ENCODE results near the gene FAM124B. TPM values are rescaled to one million over a fixed set of nuclear protein-coding genes. Genes with fewer than 3 reads are reported as not detected.

FAM124B gene
- total and polyA plus RNA-seq, 11 donors, result 0.34 to 5.1 (median 1.6) TPM

GRCh38 chr2:224426656-224427055 is 24.7 kb upstream of the FAM124B start:
- WGBS, 4 donors, result 64 to 77% (median 72%) methylated on average over 3 of the region's 3 CpGs
- no peaks in the 10 kb centered on the region for H3K4me1 ChIP-seq
- ATAC-seq (no peak), DNase-seq (no peak)
- peaks cover 0 to 11% (median 0%) of the 10 kb centered on the region in 12 donors for H3K9me3 ChIP-seq
- no peak overlapping the region for H3K27ac ChIP-seq
- H3K36me3 ChIP-seq, result no peaks in the 10 kb centered on the region
- TF ChIP-seq CTCF (IDR thresholded peaks at IDR 0.05) (no peak), POLR2A (IDR thresholded peaks at IDR 0.05) (no peak)
- intact Hi-C loops (cut with DNase I), result no loop called here
- H3K27me3 ChIP-seq, result no peaks in the 10 kb centered on the region
- H3K4me3 ChIP-seq, result no peak overlapping the region

- WGBS, 4 donors, result 89 to 94% (median 92%) methylated on average over 2 of the region's 2 CpGs
- no peak overlapping the region for H3K27ac ChIP-seq
- intact Hi-C loops (cut with DNase I), result no loop called here
- peaks cover 0 to 12% (median 0%) of the 10 kb centered on the region in 12 donors for H3K9me3 ChIP-seq
- H3K4me1 ChIP-seq, result peaks cover 0 to 6% (median 0%) of the 10 kb centered on the region in 12 donors
- ATAC-seq (no peak), DNase-seq (no peak)
- TF ChIP-seq CTCF (IDR thresholded peaks at IDR 0.05), result no peak
- no peak for TF ChIP-seq POLR2A (IDR thresholded peaks at IDR 0.05)
- H3K27me3 ChIP-seq, result no peaks in the 10 kb centered on the region
- H3K4me3 ChIP-seq, result no peak overlapping the region
- H3K36me3 ChIP-seq, result no peaks in the 10 kb centered on the region
These were observed 19.2 kb upstream of the FAM124B start for GRCh38 chr2:224421065-224421464.

- H3K4me3 ChIP-seq, result no peak overlapping the region
- H3K4me1 ChIP-seq, result peaks cover 0 to 6% (median 0%) of the 10 kb centered on the region in 12 donors
- DNase-seq (no peak), ATAC-seq (no peak)
- H3K27me3 ChIP-seq, result no peaks in the 10 kb centered on the region
- H3K36me3 ChIP-seq, result no peaks in the 10 kb centered on the region
- H3K9me3 ChIP-seq, result peaks cover 0 to 7% (median 0%) of the 10 kb centered on the region in 12 donors
- 88 to 94% (median 91%) methylated on average over 4 of the region's 4 CpGs for WGBS, 4 donors
- intact Hi-C loops (cut with DNase I), result no loop called here
- TF ChIP-seq POLR2A (IDR thresholded peaks at IDR 0.05) (no peak), CTCF (IDR thresholded peaks at IDR 0.05) (no peak)
- H3K27ac ChIP-seq, result no peak overlapping the region
These were observed 16.0 kb upstream of the FAM124B start for GRCh38 chr2:224417947-224418346.

GRCh38 chr2:224417361-224417729 is 15.4 kb upstream of the FAM124B start:
- Histone ChIP-seq H3K4me1 (peaks cover 0 to 6% (median 0%) of the 10 kb centered on the region in 12 donors), H3K9me3 (peaks cover 0 to 7% (median 0%) of the 10 kb centered on the region in 12 donors), H3K36me3 (no peaks in the 10 kb centered on the region), H3K27ac (no peak overlapping the region), H3K27me3 (no peaks in the 10 kb centered on the region), H3K4me3 (no peak overlapping the region)
- ATAC-seq (peak in 1 of 4 donors; percentile 39), DNase-seq (no peak)
- no peak for TF ChIP-seq CTCF (IDR thresholded peaks at IDR 0.05)
- TF ChIP-seq POLR2A (IDR thresholded peaks at IDR 0.05), result no peak
- WGBS, 4 donors, result 34 to 47% (median 37%) methylated on average over 1 of the region's 1 CpG
- intact Hi-C loops (cut with DNase I), result no loop called here

Measured in heart left ventricle (tissue), 16 donors.